Hematopoietic multipotent progenitor cell (in vitro differentiated cells): Measurements from ENCODE around the gene MCU. TPM values are rescaled to one million over a fixed set of nuclear protein-coding genes. Genes with fewer than 3 reads are reported as not detected.

Source experiments
- DNase-seq, 3 donors: peaks; one replicate each; pipeline ENCODE4 v3.0.0-alpha.2; 2011 to 2015; ENCODE audit warnings: low read depth in 2 of 3, low spot score in 2 of 3
- total RNA-seq: library from RNA; depleted of rRNA; stranded (reverse); fragments of >200 nt; gene quantifications from one replicate; pipeline ENCODE4 v1.2.3, GENCODE V29; 2012

MCU gene
- total RNA-seq, 1 donor = 16.7 TPM

- peak in 1 of 3 donors; percentile 58 for DNase-seq
These were observed 108.2 kb downstream of the MCU start for GRCh38 chr10:72800000-72800740.

GRCh38 chr10:72800741-72801092 is 108.8 kb downstream of the MCU start:
- DNase-seq = no peak

- DNase-seq = peak in 1 of 3 donors; percentile 15
These were observed 109.4 kb downstream of the MCU start for GRCh38 chr10:72801263-72801868.

GRCh38 chr10:72802332-72802731 is 110.4 kb downstream of the MCU start:
- no peak for DNase-seq

- DNase-seq = no peak
These were observed 111.0 kb downstream of the MCU start for GRCh38 chr10:72802763-72803505.

GRCh38 chr10:72808001-72808400 is 116.1 kb downstream of the MCU start:
- DNase-seq = no peak

GRCh38 chr10:72809006-72809405 is 117.1 kb downstream of the MCU start:
- no peak for DNase-seq

- no peak for DNase-seq
These were observed 119.0 kb downstream of the MCU start for GRCh38 chr10:72810976-72811375.

- no peak for DNase-seq
These were observed 120.4 kb downstream of the MCU start for GRCh38 chr10:72812415-72812752.

- no peak for DNase-seq
These were observed 120.9 kb downstream of the MCU start for GRCh38 chr10:72812753-72813430.

- no peak for DNase-seq
These were observed 122.3 kb downstream of the MCU start for GRCh38 chr10:72814099-72814790.

GRCh38 chr10:72816565-72816964 is 124.6 kb downstream of the MCU start:
- DNase-seq = no peak

GRCh38 chr10:72818076-72818475 is 126.1 kb downstream of the MCU start:
- no peak for DNase-seq

GRCh38 chr10:72819053-72819452 is 127.1 kb downstream of the MCU start:
- peak in 1 of 3 donors; percentile 48 for DNase-seq

GRCh38 chr10:72821606-72822005 is 129.7 kb downstream of the MCU start:
- DNase-seq = no peak

GRCh38 chr10:72822342-72822986 is 130.5 kb downstream of the MCU start:
- DNase-seq = no peak

- DNase-seq = no peak
These were observed 133.2 kb downstream of the MCU start for GRCh38 chr10:72825163-72825562.

GRCh38 chr10:72826346-72826745 is 134.4 kb downstream of the MCU start:
- DNase-seq = no peak

- no peak for DNase-seq
These were observed 136.4 kb downstream of the MCU start for GRCh38 chr10:72828294-72828693.

- no peak for DNase-seq
These were observed 138.7 kb downstream of the MCU start for GRCh38 chr10:72830625-72831024.
